MCF 10A (cell line): ENCODE results near the gene NSG1. TPM values are rescaled to one million over a fixed set of nuclear protein-coding genes. Genes with fewer than 3 reads are reported as not detected.

ENCODE experiments used
- BruUV-seq: library from RNA; stranded (reverse); fragments of 400-500 nt; replicated peaks from 2 replicates; lab custom pipeline; 2021; lab: Mats Ljungman, UMichigan
- CTCF ChIA-PET: fragments of 300-600 bp; sonication (Branson Sonifier 250); formaldehyde crosslinking; extraction: SDS; loops from one replicate; lab custom pipeline; 2021; ENCODE audit warnings: antibody characterized with exemption, inconsistent platforms; lab: Yijun Ruan, JAX
- POLR2A ChIA-PET: fragments of 300-600, 350-650 bp; sonication (Branson Sonifier 250); formaldehyde crosslinking; extraction: SDS; loops from one replicate; lab custom pipeline; 2020; ENCODE audit warnings: antibody characterized with exemption, inconsistent platforms; lab: Yijun Ruan, JAX
- DNase-seq: peaks from one replicate; pipeline ENCODE4 v3.0.0-alpha.2; 2018; ENCODE audit not compliant: unreplicated experiment
- H3K27ac Mint-ChIP-seq: one replicate; pipeline ENCODE4 v1.8.0; 2022; ENCODE audit warnings: mild to moderate bottlenecking, low read depth, mixed read lengths; ENCODE audit not compliant: unreplicated experiment
- H3K27me3 Mint-ChIP-seq: one replicate; pipeline ENCODE4 v1.8.0; 2022; ENCODE audit warnings: mixed read lengths; ENCODE audit not compliant: insufficient read depth, unreplicated experiment
- H3K36me3 Mint-ChIP-seq: one replicate; pipeline ENCODE4 v1.8.0; 2022; ENCODE audit warnings: mild to moderate bottlenecking, moderate library complexity, mixed read lengths; ENCODE audit not compliant: insufficient read depth, unreplicated experiment
- H3K4me1 Mint-ChIP-seq: one replicate; pipeline ENCODE4 v1.8.0; 2022; ENCODE audit warnings: mixed read lengths; ENCODE audit not compliant: insufficient read depth, unreplicated experiment
- H3K4me3 Mint-ChIP-seq: one replicate; pipeline ENCODE4 v1.8.0; 2022; ENCODE audit warnings: mild to moderate bottlenecking, moderate library complexity, mixed read lengths; ENCODE audit not compliant: unreplicated experiment
- H3K9me3 Mint-ChIP-seq: one replicate; pipeline ENCODE4 v1.8.0; 2022; ENCODE audit warnings: mixed read lengths; ENCODE audit not compliant: unreplicated experiment
- intact Hi-C: fragments of 100-400 bp; cut with micrococcal nuclease; formaldehyde crosslinking; loops from 2 replicates; pipeline ENCODE4 v1.14.1; 2022
- total RNA-seq: library from RNA; stranded (reverse); gene quantifications from 2 replicates; pipeline ENCODE4 v1.2.3, GENCODE V29; 2022
- TF ChIP-seq, protein P1 (sequence below): fragments of 200-600 bp; IDR thresholded peaks from one replicate; pipeline ENCODE4 v1.8.0; 2022; ENCODE audit warnings: antibody characterized with exemption, mild to moderate bottlenecking; ENCODE audit not compliant: unreplicated experiment

Gene NSG1
- total RNA-seq, 1 experiment from 2014 or later, result 6.7 TPM

- POLR2A ChIA-PET, result interaction anchor here (0.9 kb wide), 1 partner anchor 93 kb away, joined by 5 read pairs; no protein-coding TSS in a partner anchor
- intact Hi-C loops, result loop anchor here (1.0 kb wide), 1 partner anchor 44 kb away; no protein-coding TSS in a partner anchor
- DNase-seq, result no peak
- H3K9me3 Mint-ChIP-seq, result no peaks in the 10 kb centered on the region
- H3K36me3 Mint-ChIP-seq, result no peaks in the 10 kb centered on the region
- CTCF ChIA-PET, result no interaction called here
- H3K27me3 Mint-ChIP-seq, result peaks cover 25% of the 10 kb centered on the region
- peaks cover 5% of the 10 kb centered on the region for H3K4me1 Mint-ChIP-seq
- BruUV-seq, result no TSS peak
- TF ChIP-seq, protein P1, sequence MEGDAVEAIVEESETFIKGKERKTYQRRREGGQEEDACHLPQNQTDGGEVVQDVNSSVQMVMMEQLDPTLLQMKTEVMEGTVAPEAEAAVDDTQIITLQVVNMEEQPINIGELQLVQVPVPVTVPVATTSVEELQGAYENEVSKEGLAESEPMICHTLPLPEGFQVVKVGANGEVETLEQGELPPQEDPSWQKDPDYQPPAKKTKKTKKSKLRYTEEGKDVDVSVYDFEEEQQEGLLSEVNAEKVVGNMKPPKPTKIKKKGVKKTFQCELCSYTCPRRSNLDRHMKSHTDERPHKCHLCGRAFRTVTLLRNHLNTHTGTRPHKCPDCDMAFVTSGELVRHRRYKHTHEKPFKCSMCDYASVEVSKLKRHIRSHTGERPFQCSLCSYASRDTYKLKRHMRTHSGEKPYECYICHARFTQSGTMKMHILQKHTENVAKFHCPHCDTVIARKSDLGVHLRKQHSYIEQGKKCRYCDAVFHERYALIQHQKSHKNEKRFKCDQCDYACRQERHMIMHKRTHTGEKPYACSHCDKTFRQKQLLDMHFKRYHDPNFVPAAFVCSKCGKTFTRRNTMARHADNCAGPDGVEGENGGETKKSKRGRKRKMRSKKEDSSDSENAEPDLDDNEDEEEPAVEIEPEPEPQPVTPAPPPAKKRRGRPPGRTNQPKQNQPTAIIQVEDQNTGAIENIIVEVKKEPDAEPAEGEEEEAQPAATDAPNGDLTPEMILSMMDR, result no peak
- H3K27ac Mint-ChIP-seq, result peak overlapping the region; percentile 74
- peak overlapping the region; percentile 78 for H3K4me3 Mint-ChIP-seq
These were observed 586 bp upstream of the NSG1 start for GRCh38 chr4:4386296-4386735.

DNA sequence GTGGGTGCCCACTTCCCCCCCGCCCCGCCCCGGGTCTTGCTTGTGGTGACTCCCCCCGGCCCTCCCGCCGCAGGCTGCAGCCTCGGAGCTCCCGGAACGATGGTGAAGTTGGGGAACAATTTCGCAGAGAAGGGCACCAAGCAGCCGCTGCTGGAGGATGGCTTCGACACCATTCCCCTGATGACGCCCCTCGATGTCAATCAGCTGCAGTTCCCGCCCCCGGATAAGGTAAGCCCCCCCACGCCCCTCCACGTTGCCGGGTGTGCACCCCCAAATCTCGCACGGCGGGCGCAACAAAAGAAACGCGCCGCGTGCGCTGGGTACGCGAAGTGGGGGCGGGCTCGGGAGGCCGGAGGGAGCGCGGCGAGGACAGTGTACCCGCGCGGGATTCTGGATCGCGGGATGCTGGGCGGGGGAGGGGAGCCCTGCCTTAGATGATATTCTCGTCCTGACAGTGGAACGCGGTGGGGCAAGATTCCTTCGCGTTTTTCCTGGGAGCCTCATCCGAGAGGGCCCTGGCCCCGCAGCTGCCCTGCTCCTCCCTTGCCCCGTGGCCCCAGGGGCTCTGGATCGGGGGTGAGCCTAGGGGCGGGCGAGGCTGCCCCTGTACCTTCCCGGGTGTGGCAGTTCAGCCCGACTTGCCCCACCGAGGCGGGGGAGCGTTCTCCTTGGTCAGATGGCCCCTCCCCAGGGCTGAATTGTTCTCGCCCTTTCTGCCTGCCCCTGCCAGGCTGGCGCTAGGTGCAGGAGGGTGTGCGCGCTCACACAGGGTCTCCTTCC is 819 bp downstream of the NSG1 start:
- no peaks in the 10 kb centered on the region for H3K36me3 Mint-ChIP-seq
- no peak overlapping the region for H3K27ac Mint-ChIP-seq
- peaks cover 12% of the 10 kb centered on the region for H3K27me3 Mint-ChIP-seq
- no peaks in the 10 kb centered on the region for H3K9me3 Mint-ChIP-seq
- ChIA-PET CTCF (no interaction called here), POLR2A (interaction anchor here (0.6 to 0.9 kb wide), 2 partner anchors 94 to 418 kb away, joined by 3 to 5 read pairs; no protein-coding TSS in a partner anchor)
- no TSS peak for BruUV-seq
- TF ChIP-seq, protein P1, result no peak
- intact Hi-C loops, result no loop called here
- H3K4me1 Mint-ChIP-seq, result peaks cover 14% of the 10 kb centered on the region
- DNase-seq, result no peak
- H3K4me3 Mint-ChIP-seq, result peak overlapping the region; percentile 78

GRCh38 chr4:4388311-4388790 is 1.4 kb downstream of the NSG1 start:
- TF ChIP-seq, protein P1, result no peak
- ChIA-PET CTCF (no interaction called here), POLR2A (no interaction called here)
- Mint-ChIP-seq H3K27ac (no peak overlapping the region), H3K4me3 (peak overlapping the region; percentile 78), H3K27me3 (peaks cover 6% of the 10 kb centered on the region), H3K36me3 (no peaks in the 10 kb centered on the region), H3K9me3 (no peaks in the 10 kb centered on the region), H3K4me1 (peaks cover 15% of the 10 kb centered on the region)
- no TSS peak for BruUV-seq
- intact Hi-C loops, result no loop called here
- no peak for DNase-seq

GRCh38 chr4:4388836-4389575 is 2.1 kb downstream of the NSG1 start:
- ChIA-PET POLR2A (no interaction called here), CTCF (no interaction called here)
- Mint-ChIP-seq H3K27ac (no peak overlapping the region), H3K36me3 (no peaks in the 10 kb centered on the region), H3K9me3 (no peaks in the 10 kb centered on the region), H3K4me3 (no peak overlapping the region), H3K4me1 (peaks cover 18% of the 10 kb centered on the region), H3K27me3 (no peaks in the 10 kb centered on the region)
- no TSS peak for BruUV-seq
- intact Hi-C loops, result no loop called here
- DNase-seq, result no peak
- TF ChIP-seq, protein P1, result no peak
